GM10847 (cell line): Measurements from ENCODE around the gene TSPAN32.

Experiments used
- POLR2A ChIP-seq: IDR thresholded peaks from 2 replicates; pipeline ENCODE4 v1.6.1; 2011; ENCODE audit not compliant: insufficient read length; ENCODE audit errors: extremely low read depth

Gene TSPAN32

GRCh38 chr11:2303627-2304505 lies 2.1 kb downstream of the TSPAN32 start:
- TF ChIP-seq POLR2A = no peak

GRCh38 chr11:2304506-2305139 lies 2.8 kb downstream of the TSPAN32 start:
- TF ChIP-seq POLR2A = no peak

GRCh38 chr11:2305140-2305778 lies 3.4 kb downstream of the TSPAN32 start:
- no peak for TF ChIP-seq POLR2A

GRCh38 chr11:2305788-2306451 lies 4.1 kb downstream of the TSPAN32 start:
- TF ChIP-seq POLR2A = no peak

- no peak for TF ChIP-seq POLR2A
Observed at GRCh38 chr11:2306452-2306823, 4.6 kb downstream of the TSPAN32 start.

GRCh38 chr11:2306877-2307500 lies 5.2 kb downstream of the TSPAN32 start:
- no peak for TF ChIP-seq POLR2A

- no peak for TF ChIP-seq POLR2A
Observed at GRCh38 chr11:2307501-2308331, 5.9 kb downstream of the TSPAN32 start.

GRCh38 chr11:2308713-2309112 lies 6.9 kb downstream of the TSPAN32 start:
- no peak for TF ChIP-seq POLR2A

GRCh38 chr11:2309251-2310072 lies 7.6 kb downstream of the TSPAN32 start:
- TF ChIP-seq POLR2A = no peak

- no peak for TF ChIP-seq POLR2A
Observed at GRCh38 chr11:2310073-2310785, 8.4 kb downstream of the TSPAN32 start.

GRCh38 chr11:2310786-2311352 lies 9.1 kb downstream of the TSPAN32 start:
- no peak for TF ChIP-seq POLR2A

- no peak for TF ChIP-seq POLR2A
Observed at GRCh38 chr11:2311353-2312133, 9.7 kb downstream of the TSPAN32 start.
